GM23338 (cell line): ENCODE results near the gene ATP13A4. TPM values are rescaled to one million over a fixed set of nuclear protein-coding genes. Genes with fewer than 3 reads are reported as not detected.

Experiments
- ATAC-seq: fragments of 200-7000 bp; cut with Tn5 transposase; 3 replicates; pipeline ENCODE4 v1.9.1; 2020
- DNase-seq: peaks from one replicate; pipeline ENCODE4 v3.0.0-alpha.2; 2015; ENCODE audit warnings: low spot score
- H2AFZ ChIP-seq: fragments of 200-600 bp; sonication (generic); 2 replicates; pipeline ENCODE4 v1.8.0; 2016; ENCODE audit warnings: antibody characterized with exemption, mild to moderate bottlenecking, moderate library complexity
- H3F3A ChIP-seq: fragments of 200-600 bp; sonication (generic); replicated peaks from 2 replicates; pipeline ENCODE4 v1.8.0; 2017; ENCODE audit warnings: antibody characterized with exemption, mixed run types, low read depth
- H3K27ac ChIP-seq: fragments of 200-600 bp; sonication (generic); 2 replicates; pipeline ENCODE4 v1.6.1; 2016; ENCODE audit warnings: low read depth
- H3K27me3 ChIP-seq: fragments of 200-600 bp; sonication (generic); 2 replicates; pipeline ENCODE4 v1.8.0; 2016; ENCODE audit warnings: mild to moderate bottlenecking, mixed run types, moderate library complexity; ENCODE audit not compliant: insufficient read depth
- H3K36me3 ChIP-seq: fragments of 200-600 bp; sonication (generic); 2 replicates; pipeline ENCODE4 v1.8.0; 2016; ENCODE audit warnings: mild to moderate bottlenecking; ENCODE audit not compliant: insufficient read depth
- H3K4me1 ChIP-seq: fragments of 200-600 bp; sonication (generic); 2 replicates; pipeline ENCODE4 v1.8.0; 2016; ENCODE audit warnings: mild to moderate bottlenecking, moderate library complexity; ENCODE audit not compliant: insufficient read depth
- H3K4me2 ChIP-seq: fragments of 200-600 bp; sonication (generic); 2 replicates; pipeline ENCODE4 v1.7.1; 2017; ENCODE audit warnings: mixed run types
- H3K4me3 ChIP-seq: fragments of 200-600 bp; sonication (generic); 2 replicates; pipeline ENCODE4 v1.6.1; 2016; ENCODE audit warnings: mixed run types
- H3K79me2 ChIP-seq: fragments of 200-600 bp; sonication (generic); replicated peaks from 2 replicates; pipeline ENCODE4 v1.8.0; 2017; ENCODE audit warnings: mild to moderate bottlenecking; ENCODE audit not compliant: insufficient read depth
- H3K9me2 ChIP-seq: fragments of 200-600 bp; sonication (generic); 2 replicates; pipeline ENCODE4 v1.8.0; 2017; ENCODE audit not compliant: insufficient read depth
- H4K20me1 ChIP-seq: fragments of 200-600 bp; sonication (generic); replicated peaks from 2 replicates; pipeline ENCODE4 v1.8.0; 2017; ENCODE audit warnings: mild to moderate bottlenecking; ENCODE audit not compliant: insufficient read depth
- H3K27ac Mint-ChIP-seq: 2 replicates; pipeline ENCODE4 v1.8.0; 2020; ENCODE audit warnings: inconsistent platforms, mild to moderate bottlenecking, moderate library complexity, mixed read lengths
- H3K27me3 Mint-ChIP-seq: 3 replicates; pipeline ENCODE4 v1.8.0; 2022; ENCODE audit warnings: low read depth, mild to moderate bottlenecking, moderate library complexity, mixed read lengths, inconsistent platforms; ENCODE audit not compliant: insufficient read depth, poor library complexity
- H3K36me3 Mint-ChIP-seq: 3 replicates; pipeline ENCODE4 v1.8.0; 2021; ENCODE audit warnings: low read depth, mild to moderate bottlenecking, inconsistent platforms, moderate library complexity, mixed read lengths
- H3K4me1 Mint-ChIP-seq: 3 replicates; pipeline ENCODE4 v1.8.0; 2020; ENCODE audit warnings: mild to moderate bottlenecking, inconsistent platforms, mixed read lengths
- H3K4me3 Mint-ChIP-seq: 3 replicates; pipeline ENCODE4 v1.8.0; 2021; ENCODE audit warnings: moderate library complexity, mild to moderate bottlenecking, inconsistent platforms, mixed read lengths
- H3K9me3 Mint-ChIP-seq: 3 replicates; pipeline ENCODE4 v1.8.0; 2020; ENCODE audit warnings: moderate library complexity, mild to moderate bottlenecking, inconsistent platforms, mixed read lengths
- CREB1 ChIP-seq: fragments of 250-450 bp; sonication (Bioruptor Pico); IDR thresholded peaks from 2 replicates; pipeline ENCODE4 v1.5.0; 2020; ENCODE audit warnings: low read depth, mild to moderate bottlenecking, moderate library complexity
- EZH2 ChIP-seq: fragments of 200-600 bp; sonication (generic); IDR thresholded peaks from one replicate; pipeline ENCODE4 v1.8.0; 2017; ENCODE audit warnings: antibody characterized with exemption, mild to moderate bottlenecking, low read depth; ENCODE audit not compliant: unreplicated experiment
- EZH2phosphoT487 ChIP-seq: fragments of 200-600 bp; sonication (generic); IDR thresholded peaks from one replicate; pipeline ENCODE4 v1.8.1; 2018; ENCODE audit warnings: antibody characterized with exemption; ENCODE audit not compliant: unreplicated experiment
- JUNB ChIP-seq: IDR thresholded peaks from one replicate; pipeline ENCODE4 v1.6.1; 2016; ENCODE audit warnings: antibody characterized with exemption; ENCODE audit not compliant: unreplicated experiment
- NANOG ChIP-seq: IDR thresholded peaks from 2 replicates; pipeline ENCODE4 v1.6.1; 2016; ENCODE audit warnings: antibody characterized with exemption, borderline replicate concordance
- POLR2AphosphoS5 ChIP-seq: IDR thresholded peaks from 2 replicates; pipeline ENCODE4 v1.6.1; 2016; ENCODE audit warnings: antibody characterized with exemption, low read depth
- STAT1 ChIP-seq: IDR thresholded peaks from one replicate; pipeline ENCODE4 v1.6.1; 2016; ENCODE audit warnings: antibody characterized with exemption; ENCODE audit not compliant: unreplicated experiment
- ZNF114 ChIP-seq: fragments of 250-450 bp; sonication (Bioruptor Pico); IDR thresholded peaks from 2 replicates; pipeline ENCODE4 v1.5.0; 2020; ENCODE audit warnings: mild to moderate bottlenecking, moderate library complexity
- ZNF331 ChIP-seq: fragments of 250-450 bp; sonication (Bioruptor Pico); IDR thresholded peaks from 2 replicates; pipeline ENCODE4 v1.5.0; 2020; ENCODE audit warnings: low read depth, mild to moderate bottlenecking, moderate library complexity
- polyA plus RNA-seq: library from polyadenylated mRNA; unstranded; fragments of >200 nt; fragmentation: Nextera tagmentation; extraction: Ambion mirVana; gene quantifications from 2 replicates; pipeline ENCODE4 v1.2.1, GENCODE V29; 2016
- total RNA-seq: library from RNA; depleted of rRNA; stranded (reverse); fragments of >200 nt; shearing (Covaris generic); gene quantifications from 2 replicates; pipeline ENCODE4 v1.2.3, GENCODE V29; 2014
- TF ChIP-seq, protein P1 (sequence below): IDR thresholded peaks from 2 replicates; pipeline ENCODE4 v1.6.1; 2016; ENCODE audit warnings: antibody characterized with exemption
- TF ChIP-seq, protein P2 (sequence below): IDR thresholded peaks from one replicate; pipeline ENCODE4 v1.6.1; 2018; ENCODE audit warnings: antibody characterized with exemption; ENCODE audit not compliant: unreplicated experiment
- TF ChIP-seq, protein P3 (sequence below): fragments of 250-450 bp; sonication (Bioruptor Pico); IDR thresholded peaks from 2 replicates; pipeline ENCODE4 v1.5.0; 2020; ENCODE audit warnings: mild to moderate bottlenecking, moderate library complexity
- TF ChIP-seq, protein P4 (sequence below), 2 experiments: fragments of 200-600 bp in 1 of 2; sonication (generic) in 1 of 2; conservative IDR thresholded peaks; 2 replicates each; pipeline versions ENCODE4 v1.5.1 to v1.6.1; 2016 to 2017; ENCODE audit warnings: antibody characterized with exemption in 2 of 2, low read depth in 2 of 2, mild to moderate bottlenecking in 2 of 2, moderate library complexity in 1 of 2

Gene ATP13A4
- total and polyA plus RNA-seq, 2 experiments from 2014 or later = not detected

DNA sequence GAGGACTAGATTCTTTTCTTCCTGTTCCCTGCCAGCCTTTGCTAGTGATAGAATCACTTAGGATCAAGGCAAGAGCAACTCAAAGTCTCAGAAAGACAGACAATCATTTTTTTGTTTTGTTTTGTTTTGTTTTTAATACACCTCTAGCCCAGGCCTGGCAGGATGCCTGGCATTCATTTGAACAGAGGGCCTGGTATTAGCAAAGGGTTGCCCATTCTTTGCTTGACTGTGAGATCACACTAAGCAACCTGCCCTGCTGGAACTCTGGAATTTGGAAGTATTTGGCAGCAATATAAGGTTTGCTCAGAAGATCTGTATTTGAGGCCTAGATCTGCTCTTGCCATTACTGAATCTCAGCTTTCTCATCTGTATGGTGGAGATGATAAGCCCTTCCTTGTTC, 154.4 kb downstream of the ATP13A4 start:
- H3K79me2 ChIP-seq = no peaks in the 10 kb centered on the region
- no peak overlapping the region for H2AFZ ChIP-seq
- H4K20me1 ChIP-seq = no peaks in the 10 kb centered on the region
- DNase-seq = no peak
- ATAC-seq = no peak
- peaks cover 3% of the 10 kb centered on the region for H3K27me3 Mint-ChIP-seq
- TF ChIP-seq EZH2phosphoT487 = no peak
- no peak for TF ChIP-seq STAT1
- TF ChIP-seq, protein P1, sequence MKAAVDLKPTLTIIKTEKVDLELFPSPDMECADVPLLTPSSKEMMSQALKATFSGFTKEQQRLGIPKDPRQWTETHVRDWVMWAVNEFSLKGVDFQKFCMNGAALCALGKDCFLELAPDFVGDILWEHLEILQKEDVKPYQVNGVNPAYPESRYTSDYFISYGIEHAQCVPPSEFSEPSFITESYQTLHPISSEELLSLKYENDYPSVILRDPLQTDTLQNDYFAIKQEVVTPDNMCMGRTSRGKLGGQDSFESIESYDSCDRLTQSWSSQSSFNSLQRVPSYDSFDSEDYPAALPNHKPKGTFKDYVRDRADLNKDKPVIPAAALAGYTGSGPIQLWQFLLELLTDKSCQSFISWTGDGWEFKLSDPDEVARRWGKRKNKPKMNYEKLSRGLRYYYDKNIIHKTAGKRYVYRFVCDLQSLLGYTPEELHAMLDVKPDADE = no peak
- TF ChIP-seq, protein P2, sequence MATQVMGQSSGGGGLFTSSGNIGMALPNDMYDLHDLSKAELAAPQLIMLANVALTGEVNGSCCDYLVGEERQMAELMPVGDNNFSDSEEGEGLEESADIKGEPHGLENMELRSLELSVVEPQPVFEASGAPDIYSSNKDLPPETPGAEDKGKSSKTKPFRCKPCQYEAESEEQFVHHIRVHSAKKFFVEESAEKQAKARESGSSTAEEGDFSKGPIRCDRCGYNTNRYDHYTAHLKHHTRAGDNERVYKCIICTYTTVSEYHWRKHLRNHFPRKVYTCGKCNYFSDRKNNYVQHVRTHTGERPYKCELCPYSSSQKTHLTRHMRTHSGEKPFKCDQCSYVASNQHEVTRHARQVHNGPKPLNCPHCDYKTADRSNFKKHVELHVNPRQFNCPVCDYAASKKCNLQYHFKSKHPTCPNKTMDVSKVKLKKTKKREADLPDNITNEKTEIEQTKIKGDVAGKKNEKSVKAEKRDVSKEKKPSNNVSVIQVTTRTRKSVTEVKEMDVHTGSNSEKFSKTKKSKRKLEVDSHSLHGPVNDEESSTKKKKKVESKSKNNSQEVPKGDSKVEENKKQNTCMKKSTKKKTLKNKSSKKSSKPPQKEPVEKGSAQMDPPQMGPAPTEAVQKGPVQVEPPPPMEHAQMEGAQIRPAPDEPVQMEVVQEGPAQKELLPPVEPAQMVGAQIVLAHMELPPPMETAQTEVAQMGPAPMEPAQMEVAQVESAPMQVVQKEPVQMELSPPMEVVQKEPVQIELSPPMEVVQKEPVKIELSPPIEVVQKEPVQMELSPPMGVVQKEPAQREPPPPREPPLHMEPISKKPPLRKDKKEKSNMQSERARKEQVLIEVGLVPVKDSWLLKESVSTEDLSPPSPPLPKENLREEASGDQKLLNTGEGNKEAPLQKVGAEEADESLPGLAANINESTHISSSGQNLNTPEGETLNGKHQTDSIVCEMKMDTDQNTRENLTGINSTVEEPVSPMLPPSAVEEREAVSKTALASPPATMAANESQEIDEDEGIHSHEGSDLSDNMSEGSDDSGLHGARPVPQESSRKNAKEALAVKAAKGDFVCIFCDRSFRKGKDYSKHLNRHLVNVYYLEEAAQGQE = no peak
- no peak for TF ChIP-seq EZH2
- no peak for TF ChIP-seq NANOG
- no peak for TF ChIP-seq JUNB
- TF ChIP-seq POLR2AphosphoS5 = no peak
- TF ChIP-seq, protein P3, sequence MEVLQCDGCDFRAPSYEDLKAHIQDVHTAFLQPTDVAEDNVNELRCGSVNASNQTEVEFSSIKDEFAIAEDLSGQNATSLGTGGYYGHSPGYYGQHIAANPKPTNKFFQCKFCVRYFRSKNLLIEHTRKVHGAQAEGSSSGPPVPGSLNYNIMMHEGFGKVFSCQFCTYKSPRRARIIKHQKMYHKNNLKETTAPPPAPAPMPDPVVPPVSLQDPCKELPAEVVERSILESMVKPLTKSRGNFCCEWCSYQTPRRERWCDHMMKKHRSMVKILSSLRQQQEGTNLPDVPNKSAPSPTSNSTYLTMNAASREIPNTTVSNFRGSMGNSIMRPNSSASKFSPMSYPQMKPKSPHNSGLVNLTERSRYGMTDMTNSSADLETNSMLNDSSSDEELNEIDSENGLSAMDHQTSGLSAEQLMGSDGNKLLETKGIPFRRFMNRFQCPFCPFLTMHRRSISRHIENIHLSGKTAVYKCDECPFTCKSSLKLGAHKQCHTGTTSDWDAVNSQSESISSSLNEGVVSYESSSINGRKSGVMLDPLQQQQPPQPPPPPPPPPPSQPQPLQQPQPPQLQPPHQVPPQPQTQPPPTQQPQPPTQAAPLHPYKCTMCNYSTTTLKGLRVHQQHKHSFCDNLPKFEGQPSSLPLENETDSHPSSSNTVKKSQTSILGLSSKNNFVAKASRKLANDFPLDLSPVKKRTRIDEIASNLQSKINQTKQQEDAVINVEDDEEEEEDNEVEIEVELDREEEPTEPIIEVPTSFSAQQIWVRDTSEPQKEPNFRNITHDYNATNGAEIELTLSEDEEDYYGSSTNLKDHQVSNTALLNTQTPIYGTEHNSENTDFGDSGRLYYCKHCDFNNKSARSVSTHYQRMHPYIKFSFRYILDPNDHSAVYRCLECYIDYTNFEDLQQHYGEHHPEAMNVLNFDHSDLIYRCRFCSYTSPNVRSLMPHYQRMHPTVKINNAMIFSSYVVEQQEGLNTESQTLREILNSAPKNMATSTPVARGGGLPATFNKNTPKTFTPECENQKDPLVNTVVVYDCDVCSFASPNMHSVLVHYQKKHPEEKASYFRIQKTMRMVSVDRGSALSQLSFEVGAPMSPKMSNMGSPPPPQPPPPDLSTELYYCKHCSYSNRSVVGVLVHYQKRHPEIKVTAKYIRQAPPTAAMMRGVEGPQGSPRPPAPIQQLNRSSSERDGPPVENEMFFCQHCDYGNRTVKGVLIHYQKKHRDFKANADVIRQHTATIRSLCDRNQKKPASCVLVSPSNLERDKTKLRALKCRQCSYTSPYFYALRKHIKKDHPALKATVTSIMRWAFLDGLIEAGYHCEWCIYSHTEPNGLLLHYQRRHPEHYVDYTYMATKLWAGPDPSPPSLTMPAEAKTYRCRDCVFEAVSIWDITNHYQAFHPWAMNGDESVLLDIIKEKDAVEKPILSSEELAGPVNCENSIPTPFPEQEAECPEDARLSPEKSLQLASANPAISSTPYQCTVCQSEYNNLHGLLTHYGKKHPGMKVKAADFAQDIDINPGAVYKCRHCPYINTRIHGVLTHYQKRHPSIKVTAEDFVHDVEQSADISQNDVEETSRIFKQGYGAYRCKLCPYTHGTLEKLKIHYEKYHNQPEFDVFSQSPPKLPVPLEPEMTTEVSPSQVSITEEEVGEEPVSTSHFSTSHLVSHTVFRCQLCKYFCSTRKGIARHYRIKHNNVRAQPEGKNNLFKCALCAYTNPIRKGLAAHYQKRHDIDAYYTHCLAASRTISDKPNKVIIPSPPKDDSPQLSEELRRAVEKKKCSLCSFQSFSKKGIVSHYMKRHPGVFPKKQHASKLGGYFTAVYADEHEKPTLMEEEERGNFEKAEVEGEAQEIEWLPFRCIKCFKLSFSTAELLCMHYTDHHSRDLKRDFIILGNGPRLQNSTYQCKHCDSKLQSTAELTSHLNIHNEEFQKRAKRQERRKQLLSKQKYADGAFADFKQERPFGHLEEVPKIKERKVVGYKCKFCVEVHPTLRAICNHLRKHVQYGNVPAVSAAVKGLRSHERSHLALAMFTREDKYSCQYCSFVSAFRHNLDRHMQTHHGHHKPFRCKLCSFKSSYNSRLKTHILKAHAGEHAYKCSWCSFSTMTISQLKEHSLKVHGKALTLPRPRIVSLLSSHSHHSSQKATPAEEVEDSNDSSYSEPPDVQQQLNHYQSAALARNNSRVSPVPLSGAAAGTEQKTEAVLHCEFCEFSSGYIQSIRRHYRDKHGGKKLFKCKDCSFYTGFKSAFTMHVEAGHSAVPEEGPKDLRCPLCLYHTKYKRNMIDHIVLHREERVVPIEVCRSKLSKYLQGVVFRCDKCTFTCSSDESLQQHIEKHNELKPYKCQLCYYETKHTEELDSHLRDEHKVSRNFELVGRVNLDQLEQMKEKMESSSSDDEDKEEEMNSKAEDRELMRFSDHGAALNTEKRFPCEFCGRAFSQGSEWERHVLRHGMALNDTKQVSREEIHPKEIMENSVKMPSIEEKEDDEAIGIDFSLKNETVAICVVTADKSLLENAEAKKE (CRISPR knock-in tag) = no peak
- TF ChIP-seq ZNF114 = no peak
- no peak for TF ChIP-seq ZNF331 (CRISPR knock-in tag)
- TF ChIP-seq, protein P4, sequence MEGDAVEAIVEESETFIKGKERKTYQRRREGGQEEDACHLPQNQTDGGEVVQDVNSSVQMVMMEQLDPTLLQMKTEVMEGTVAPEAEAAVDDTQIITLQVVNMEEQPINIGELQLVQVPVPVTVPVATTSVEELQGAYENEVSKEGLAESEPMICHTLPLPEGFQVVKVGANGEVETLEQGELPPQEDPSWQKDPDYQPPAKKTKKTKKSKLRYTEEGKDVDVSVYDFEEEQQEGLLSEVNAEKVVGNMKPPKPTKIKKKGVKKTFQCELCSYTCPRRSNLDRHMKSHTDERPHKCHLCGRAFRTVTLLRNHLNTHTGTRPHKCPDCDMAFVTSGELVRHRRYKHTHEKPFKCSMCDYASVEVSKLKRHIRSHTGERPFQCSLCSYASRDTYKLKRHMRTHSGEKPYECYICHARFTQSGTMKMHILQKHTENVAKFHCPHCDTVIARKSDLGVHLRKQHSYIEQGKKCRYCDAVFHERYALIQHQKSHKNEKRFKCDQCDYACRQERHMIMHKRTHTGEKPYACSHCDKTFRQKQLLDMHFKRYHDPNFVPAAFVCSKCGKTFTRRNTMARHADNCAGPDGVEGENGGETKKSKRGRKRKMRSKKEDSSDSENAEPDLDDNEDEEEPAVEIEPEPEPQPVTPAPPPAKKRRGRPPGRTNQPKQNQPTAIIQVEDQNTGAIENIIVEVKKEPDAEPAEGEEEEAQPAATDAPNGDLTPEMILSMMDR (conservative IDR thresholded peaks at IDR 0.05; ENCODE audit: low read depth in 2 of 2) = no peak
- no peak for TF ChIP-seq CREB1 (CRISPR knock-in tag)
- H3K4me3 Mint-ChIP-seq = no peak overlapping the region
- H3K36me3 ChIP-seq = no peaks in the 10 kb centered on the region; the same call in 1 of the 2 replicates
- no peaks in the 10 kb centered on the region for H3K4me1 ChIP-seq
- H3K9me3 Mint-ChIP-seq = peaks cover 4% of the 10 kb centered on the region; the same call in 1 of the 3 replicates
- no peaks in the 10 kb centered on the region for H3K27me3 ChIP-seq
- peaks cover 10% of the 10 kb centered on the region; the same call in 1 of the 2 replicates for H3K9me2 ChIP-seq
- H3K4me3 ChIP-seq = no peak overlapping the region
- no peaks in the 10 kb centered on the region for H3F3A ChIP-seq
- no peak overlapping the region for H3K4me2 ChIP-seq
- no peaks in the 10 kb centered on the region for H3K36me3 Mint-ChIP-seq
- no peaks in the 10 kb centered on the region for H3K4me1 Mint-ChIP-seq
- no peak overlapping the region for H3K27ac ChIP-seq
- H3K27ac Mint-ChIP-seq = no peak overlapping the region
